HL-60/S4 treated with phorbol 12-myristate 13-acetate at 8.2 ng/mL for 4 days and 3 days (cell line): Measurements from ENCODE around the gene MYCT1.

ENCODE experiments used
- in situ Hi-C: fragments of 300-500 bp; cut with MboI; formaldehyde crosslinking; loops from 2 replicates; pipeline ENCODE4 v1.15.0; 2022; ENCODE audit warnings: low sequenced_read_pairs

The MYCT1 gene

GRCh38 chr6:152720974-152721373, 23.3 kb downstream of the MYCT1 start:
- in situ Hi-C loops, result no loop called here

DNA sequence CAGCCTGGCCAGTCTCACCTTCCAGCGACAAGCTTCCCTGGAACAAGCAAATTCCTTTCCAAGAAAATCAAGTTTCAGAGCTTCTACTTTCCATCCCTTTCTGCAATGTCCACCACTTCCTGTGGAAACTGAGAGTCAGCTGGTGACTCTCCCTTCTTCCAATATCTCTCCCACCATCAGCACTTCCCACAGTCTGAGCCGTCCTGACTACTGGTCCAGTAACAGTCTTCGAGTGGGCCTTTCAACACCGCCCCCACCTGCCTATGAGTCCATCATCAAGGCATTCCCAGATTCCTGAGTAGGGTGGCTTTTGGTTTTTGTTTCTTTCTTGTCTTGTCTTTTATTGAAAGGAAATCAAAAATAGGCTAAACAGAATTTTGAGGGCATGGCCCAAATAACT, 24.3 kb downstream of the MYCT1 start:
- in situ Hi-C loops, result no loop called here

- in situ Hi-C loops, result no loop called here
Measured at GRCh38 chr6:152723398-152723797, 25.7 kb downstream of the MYCT1 start.

DNA sequence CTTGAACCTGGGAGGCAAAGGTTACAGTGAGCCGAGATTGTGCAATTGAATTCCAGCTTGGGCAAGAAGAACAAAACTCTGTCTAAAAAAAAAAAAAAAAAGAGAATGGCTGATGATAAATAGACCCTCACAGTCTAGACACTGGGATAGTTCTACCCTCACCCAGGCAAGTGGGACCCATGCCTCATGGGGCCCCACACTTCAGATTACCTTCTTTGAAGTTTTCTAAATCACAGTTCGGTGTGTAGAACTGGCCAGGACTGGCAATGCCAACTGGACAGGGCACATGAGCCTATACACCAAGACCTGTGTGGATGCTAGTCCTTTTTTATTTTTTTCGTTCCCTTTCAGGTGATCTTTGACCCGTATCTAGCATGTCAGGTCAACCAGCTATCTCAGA, 28.6 kb downstream of the MYCT1 start:
- in situ Hi-C loops, result no loop called here

GRCh38 chr6:152727507-152727906, 29.8 kb downstream of the MYCT1 start:
- in situ Hi-C loops, result no loop called here

GRCh38 chr6:152734630-152735029, 36.9 kb downstream of the MYCT1 start:
- in situ Hi-C loops, result no loop called here

DNA sequence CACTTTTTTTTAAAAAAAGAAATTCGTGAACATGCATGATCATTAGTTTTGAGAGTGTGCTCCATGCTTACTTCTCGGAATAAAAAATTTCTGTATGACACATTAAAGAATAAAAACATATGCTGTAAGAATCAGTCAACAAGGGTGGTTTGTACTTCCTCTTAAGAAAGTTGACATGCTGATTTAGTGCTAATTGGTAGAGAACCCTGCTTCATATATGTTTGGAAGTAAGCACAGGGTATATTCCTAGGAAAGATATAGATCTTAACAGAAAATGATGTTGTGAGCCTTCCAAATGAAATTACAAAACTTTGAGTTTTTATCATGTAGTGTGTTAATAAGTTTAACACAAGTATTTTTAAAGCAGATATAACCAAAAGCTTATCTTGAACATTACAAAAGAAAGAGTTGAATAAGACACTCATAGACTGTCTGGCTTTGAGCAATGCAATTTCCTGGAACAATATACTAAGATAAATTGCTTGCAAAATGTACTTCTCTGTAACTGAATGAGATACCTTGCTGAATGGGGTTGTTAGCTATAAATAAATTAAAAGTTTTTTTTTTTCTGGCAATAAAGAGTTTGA, 39.1 kb downstream of the MYCT1 start:
- in situ Hi-C loops, result no loop called here

GRCh38 chr6:152745509-152746171, 47.9 kb downstream of the MYCT1 start:
- in situ Hi-C loops, result no loop called here

DNA sequence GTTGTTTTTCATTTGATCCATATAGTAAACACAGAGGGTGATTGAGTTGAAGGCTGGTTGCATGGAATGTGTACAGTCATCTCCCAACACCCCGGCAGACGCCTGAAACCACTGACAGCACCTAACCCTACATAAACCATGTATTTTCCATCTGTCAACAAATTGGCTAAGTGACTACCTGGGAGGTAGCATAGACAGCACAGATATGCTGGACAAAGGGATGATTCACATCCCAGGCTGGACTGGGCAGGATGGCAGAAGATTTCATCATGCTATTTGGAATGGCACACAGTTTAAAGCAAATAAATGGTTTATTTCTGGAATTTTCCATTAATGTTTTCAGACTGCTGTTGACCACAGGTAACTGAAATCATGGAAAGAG, 48.5 kb downstream of the MYCT1 start:
- in situ Hi-C loops, result no loop called here

- in situ Hi-C loops, result no loop called here
Measured at GRCh38 chr6:152748843-152749242, 51.1 kb downstream of the MYCT1 start.

DNA sequence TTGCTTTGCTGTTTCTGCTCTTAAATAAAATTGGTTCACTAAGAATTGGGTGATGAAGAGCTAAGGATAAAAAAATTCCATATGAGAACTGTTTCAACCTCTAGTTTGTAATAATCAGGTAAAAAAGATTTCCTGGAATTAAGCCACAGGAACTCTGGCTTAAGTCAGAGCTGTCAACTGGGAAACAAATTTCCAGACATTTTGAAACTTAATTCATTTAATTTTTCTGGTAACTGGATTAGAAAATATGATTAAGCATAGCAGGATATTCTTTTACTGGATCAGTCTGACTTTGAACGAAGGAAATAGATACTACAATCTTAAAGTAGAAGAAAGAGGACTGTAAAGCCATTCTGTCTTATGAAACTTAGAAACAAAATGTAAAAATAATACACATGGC, 51.6 kb downstream of the MYCT1 start:
- in situ Hi-C loops, result no loop called here

- in situ Hi-C loops, result no loop called here
Measured at GRCh38 chr6:152750694-152751093, 53.0 kb downstream of the MYCT1 start, which contains the start of gene VIP. VIP (plus strand) TSS chr6:152750797; CDS start chr6:152752178, 1,381 bp downstream.

GRCh38 chr6:152765331-152765730, 67.6 kb downstream of the MYCT1 start:
- in situ Hi-C loops, result no loop called here

DNA sequence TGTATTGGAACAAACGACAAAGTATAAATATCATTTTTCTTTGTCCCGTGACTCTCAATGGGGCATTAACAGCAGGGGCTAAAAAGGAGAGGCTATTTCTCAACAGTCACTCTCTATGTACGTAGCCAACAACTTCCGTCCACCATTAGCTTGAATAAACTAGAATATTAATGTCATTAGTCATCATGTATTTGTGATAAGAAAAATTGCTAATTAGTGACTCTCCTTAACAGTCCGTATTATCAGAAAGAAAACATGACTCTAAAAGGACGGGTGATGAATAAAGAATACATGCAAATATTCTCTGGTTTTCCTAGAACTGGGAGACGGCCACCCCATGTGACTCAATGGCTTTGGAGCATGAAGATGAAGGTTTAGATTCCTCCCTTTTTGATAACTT, 71.5 kb downstream of the MYCT1 start:
- in situ Hi-C loops, result no loop called here

GRCh38 chr6:152769993-152770392, 72.3 kb downstream of the MYCT1 start:
- in situ Hi-C loops, result no loop called here

DNA sequence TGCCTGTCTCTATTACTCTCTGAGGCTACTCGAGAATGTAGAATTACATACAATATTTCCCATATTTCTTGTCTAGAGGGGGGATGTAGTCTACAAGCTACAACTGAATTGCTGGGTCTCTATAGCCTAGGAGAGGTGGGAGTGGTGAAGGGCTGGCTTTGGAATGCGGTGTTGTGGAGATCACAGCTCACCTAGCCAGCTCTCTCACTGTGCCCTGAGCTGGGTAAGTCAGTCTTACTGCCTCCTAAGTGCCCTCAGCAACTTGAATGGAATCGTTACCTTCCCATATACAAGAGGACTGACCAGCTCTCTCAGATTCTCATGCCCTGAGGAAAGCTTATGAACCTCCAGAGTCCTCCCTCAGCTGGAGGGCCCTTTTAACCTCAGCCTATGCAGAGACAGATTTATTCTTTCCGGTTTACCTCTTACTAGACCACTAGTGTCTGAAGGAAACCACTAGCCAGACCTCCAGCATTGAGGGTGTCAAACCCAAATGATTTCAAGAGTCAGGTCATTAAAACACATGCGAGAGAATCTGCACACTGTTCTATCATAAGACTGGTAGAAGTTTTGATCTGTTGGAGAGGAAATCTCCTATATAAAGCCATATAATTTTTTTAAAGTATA, 73.5 kb downstream of the MYCT1 start:
- in situ Hi-C loops, result no loop called here
